Aorta (tissue), 5 donors: Measurements from ENCODE around the gene ZNF844. TPM values are rescaled to one million over a fixed set of nuclear protein-coding genes. Genes with fewer than 3 reads are reported as not detected.
"Not testable (repeated sequence)": the region's sequence is repeated elsewhere in the genome, so short reads cannot be mapped to it uniquely, and the experiment has no call there.

Experiments
- ATAC-seq: fragments of 200-7000 bp; cut with Tn5 transposase; one replicate; pipeline ENCODE4 v1.9.1; 2022; ENCODE audit warnings: moderate library complexity; ENCODE audit not compliant: low FRiP score
- DNase-seq, 2 donors: peaks; one replicate each; pipeline ENCODE4 v3.0.0-alpha.2; 2020
- H3K27ac ChIP-seq, 2 donors: one replicate each; pipeline ENCODE4 v1.5.1; 2013; ENCODE audit warnings: low read length in 2 of 2, mild to moderate bottlenecking in 2 of 2, moderate library complexity in 2 of 2, control low read depth in 1 of 2, inconsistent platforms in 1 of 2, low read depth in 1 of 2
- H3K27me3 ChIP-seq, 2 donors: one replicate each; pipeline ENCODE4 v1.6.1; 2013; ENCODE audit warnings: control low read depth in 1 of 2, low read length in 1 of 2, mild to moderate bottlenecking in 1 of 2, moderate library complexity in 1 of 2; ENCODE audit not compliant: insufficient read depth in 2 of 2, control insufficient read depth in 1 of 2
- H3K36me3 ChIP-seq, 2 donors: one replicate each; pipeline ENCODE4 v1.6.1; 2013; ENCODE audit warnings: control low read depth in 1 of 2, low read length in 1 of 2, mild to moderate bottlenecking in 1 of 2; ENCODE audit not compliant: insufficient read depth in 2 of 2, control insufficient read depth in 1 of 2
- H3K4me1 ChIP-seq, 2 donors: one replicate each; pipeline ENCODE4 v1.6.1; 2013; ENCODE audit warnings: low read length in 2 of 2, control low read depth in 1 of 2, mild to moderate bottlenecking in 1 of 2, moderate library complexity in 1 of 2; ENCODE audit not compliant: insufficient read depth in 2 of 2, control insufficient read depth in 1 of 2
- H3K4me3 ChIP-seq, 2 donors: one replicate each; pipeline ENCODE4 v1.5.1; 2013; ENCODE audit warnings: low read length in 2 of 2, control low read depth in 1 of 2, mild to moderate bottlenecking in 1 of 2
- H3K9me3 ChIP-seq: one replicate; pipeline ENCODE4 v1.6.1; 2013; ENCODE audit warnings: mild to moderate bottlenecking, low read length; ENCODE audit not compliant: control insufficient read depth
- WGBS, 2 donors: extraction: QIAGEN DNeasy Blood & Tissue Kit; methylation state at CpG; one replicate each; pipeline ENCODE4 v1.1.7; 2013; 5-methylcytosine and 5-hydroxymethylcytosine counted together
- intact Hi-C, 2 donors: fragments of 100-400 bp; cut with DNase I; formaldehyde crosslinking; loops; one replicate each; pipeline versions ENCODE4 v1.14.2 to v1.15.0; 2022
- polyA plus RNA-seq, 2 donors: library from polyadenylated mRNA; stranded (reverse); fragments of 200-250 nt; gene quantifications; one replicate each; pipeline ENCODE4 v1.2.3, GENCODE V29; 2013
- total RNA-seq, 2 donors: library from RNA; stranded (reverse); fragmentation: NEBNext Ultra II Directional; extraction: Animal tissue kit (Norgen Biotek cat#: 25700); gene quantifications; one replicate each; pipeline ENCODE4 v1.2.1, GENCODE V29; 2021
- donor health status: healthy with polysubstance abuse.
- donor health status: Bipolar disorder and iron deficiency.
- donor health status: DM: no; HTN: no; CAD: no.
- donor health status: DM: no; HTN: no; CAD: no.
- donor health status: DM: yes; HTN: yes; CAD: no.

The ZNF844 gene
- total and polyA plus RNA-seq, 4 donors = 2.3 to 14.3 (median 5.8) TPM

GRCh38 chr19:12043752-12044422 lies 20.6 kb upstream of the ZNF844 start:
- DNase-seq (no peak), ATAC-seq (no peak)
- 94 to 97% methylated on average over 5 of the region's 5 CpGs for WGBS, 2 donors
- no peak overlapping the region for H3K4me3 ChIP-seq
- intact Hi-C loops = no loop called here
- H3K36me3 ChIP-seq = no peaks in the 10 kb centered on the region
- no peaks in the 10 kb centered on the region for H3K4me1 ChIP-seq
- H3K9me3 ChIP-seq = peaks cover 3% of the 10 kb centered on the region
- H3K27me3 ChIP-seq = no peaks in the 10 kb centered on the region
- no peak overlapping the region for H3K27ac ChIP-seq

- intact Hi-C loops = no loop called here
- Histone ChIP-seq H3K4me3 (no peak overlapping the region), H3K4me1 (no peaks in the 10 kb centered on the region), H3K36me3 (no peaks in the 10 kb centered on the region), H3K27ac (no peak overlapping the region), H3K9me3 (peaks cover under 1% of the 10 kb centered on the region), H3K27me3 (no peaks in the 10 kb centered on the region)
- DNase-seq (no peak), ATAC-seq (no peak)
- WGBS, 2 donors = 97 to 98% methylated on average over 2 of the region's 2 CpGs
These were observed 16.7 kb upstream of the ZNF844 start for GRCh38 chr19:12047868-12048267.

DNA sequence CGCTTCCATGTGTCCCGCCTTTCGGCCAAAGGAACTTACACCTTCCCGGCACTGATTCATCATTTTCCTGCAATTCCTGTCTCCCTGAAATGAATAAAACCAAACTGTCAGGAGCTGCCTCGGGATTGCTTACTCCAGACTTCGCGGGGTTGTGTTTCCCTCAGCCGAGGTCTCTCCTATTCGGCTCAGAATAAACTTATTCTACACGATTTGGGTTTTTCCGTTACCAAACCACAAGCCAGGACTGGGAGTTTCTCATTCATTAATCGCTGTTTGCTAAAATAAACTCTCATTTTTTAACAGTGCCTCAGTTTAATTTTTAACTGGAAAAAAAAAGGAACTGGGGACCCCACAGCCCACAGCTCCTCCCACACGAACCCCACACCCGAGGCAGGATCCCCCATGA lies 12.4 kb upstream of the ZNF844 start:
- no peaks in the 10 kb centered on the region for H3K4me1 ChIP-seq
- H3K36me3 ChIP-seq = no peaks in the 10 kb centered on the region
- DNase-seq = no peak
- no peaks in the 10 kb centered on the region for H3K27me3 ChIP-seq
- H3K9me3 ChIP-seq = no peaks in the 10 kb centered on the region
- ATAC-seq = no peak
- 0 to 1% methylated on average over 14 of the region's 14 CpGs for WGBS, 2 donors
- H3K4me3 ChIP-seq = peak overlapping the region; percentile 49 to 55
- no peak overlapping the region for H3K27ac ChIP-seq
- intact Hi-C loops = loop anchor here in 1 of 2 donors (5.0 to 10.0 kb wide), 2 partner anchors 90 to 167 kb away; partner anchors contain the start of gene ZNF69

DNA sequence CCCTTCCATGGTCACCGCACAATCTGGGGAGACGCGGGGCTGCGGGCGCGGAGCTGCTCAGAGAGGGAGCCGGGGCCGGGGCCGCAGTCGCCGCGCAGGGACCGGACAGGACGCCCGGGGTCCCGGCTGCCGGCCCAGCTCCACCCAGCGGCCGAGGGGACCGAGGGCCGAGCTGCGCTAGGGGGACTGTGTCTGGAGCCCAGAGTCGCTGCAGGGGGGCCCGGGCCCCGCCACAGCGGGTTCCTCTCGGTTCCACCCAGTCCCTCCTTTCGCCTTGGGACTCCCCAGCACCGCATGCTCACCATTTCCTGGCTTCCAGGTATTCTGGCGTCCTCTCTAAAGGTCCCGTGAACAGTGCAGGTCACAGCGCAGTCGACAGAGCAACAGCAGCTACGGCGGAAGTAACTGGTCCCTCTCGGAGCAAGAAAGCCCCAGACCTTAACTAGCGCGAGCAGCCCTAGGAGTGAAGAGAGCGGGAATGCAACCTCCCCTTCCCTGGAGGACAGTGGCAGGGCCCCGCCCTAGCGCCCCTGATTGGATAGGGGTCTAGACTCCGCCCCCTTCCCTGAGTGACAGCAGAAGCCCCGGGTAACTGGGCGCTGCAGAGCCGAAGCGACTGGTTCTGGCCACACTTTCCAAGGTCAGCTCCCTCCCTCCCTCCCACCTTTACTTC lies 11.9 kb upstream of the ZNF844 start, which contains the start of gene ZNF878:
Gene ZNF878 (minus strand): TSS at position 465 of the 673 bp plus-strand sequence. CDS start 160 bp downstream, at position 305.
- Histone ChIP-seq H3K4me1 (no peaks in the 10 kb centered on the region), H3K9me3 (no peaks in the 10 kb centered on the region), H3K4me3 (peak within 1 kb of the TSS; percentile 49 to 55), H3K36me3 (no peaks in the 10 kb centered on the region), H3K27ac (peak within 1 kb of the TSS in 1 of 2 donors; percentile 75), H3K27me3 (no peaks in the 10 kb centered on the region)
- 0 to 1% methylated on average over 32 to 46 of the region's 46 CpGs for WGBS, 2 donors
- intact Hi-C loops = loop anchor here in 1 of 2 donors (5.0 to 10.0 kb wide), 2 partner anchors 90 to 168 kb away; partner anchors contain the start of gene ZNF69
- DNase-seq = peak; percentile 94 to 95
- peak; percentile 98 for ATAC-seq

GRCh38 chr19:12055784-12056183 lies 8.7 kb upstream of the ZNF844 start:
- H3K36me3 ChIP-seq = no peaks in the 10 kb centered on the region
- ATAC-seq (no peak), DNase-seq (no peak)
- H3K4me1 ChIP-seq = no peaks in the 10 kb centered on the region
- intact Hi-C loops = loop anchor here in 1 of 2 donors (10.0 kb wide), 1 partner anchor 171 kb away; the partner anchor contains the start of gene ZNF69
- H3K27ac ChIP-seq = no peak overlapping the region
- H3K4me3 ChIP-seq = no peak overlapping the region
- H3K27me3 ChIP-seq = no peaks in the 10 kb centered on the region
- no peaks in the 10 kb centered on the region for H3K9me3 ChIP-seq
- WGBS, 2 donors = 80 to 84% methylated on average over 5 of the region's 5 CpGs

DNA sequence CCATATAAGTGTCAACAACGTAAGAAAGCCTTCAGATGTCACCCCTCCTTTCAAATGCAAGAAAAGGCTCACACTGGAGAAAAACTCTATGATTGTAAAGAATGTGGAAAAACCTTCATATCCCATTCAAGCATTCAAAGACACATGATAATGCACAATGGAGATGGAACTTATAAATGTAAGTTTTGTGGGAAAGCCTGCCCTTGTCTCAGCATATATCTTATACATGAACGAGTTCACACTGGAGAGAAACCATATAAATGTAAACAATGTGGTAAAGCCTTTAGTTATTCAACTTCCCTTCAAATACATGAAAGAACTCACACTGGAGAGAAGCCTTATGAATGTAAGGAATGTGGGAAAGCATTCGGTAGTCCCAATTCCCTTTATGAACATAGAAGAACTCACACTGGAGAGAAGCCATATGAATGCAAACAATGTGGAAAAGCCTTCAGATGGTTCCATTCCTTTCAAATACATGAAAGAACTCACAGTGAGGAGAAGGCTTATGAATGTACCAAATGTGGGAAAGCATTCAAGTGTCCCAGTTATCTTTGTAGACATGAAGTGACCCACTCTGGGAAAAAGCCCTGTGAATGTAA lies 11.1 kb downstream of the ZNF844 start:
- Histone ChIP-seq H3K4me3 (peak overlapping the region in 1 of 2 donors; percentile 48), H3K9me3 (peaks cover 30% of the 10 kb centered on the region), H3K4me1 (no peaks in the 10 kb centered on the region), H3K27me3 (no peaks in the 10 kb centered on the region), H3K27ac (no peak overlapping the region), H3K36me3 (peaks cover 20 to 32% of the 10 kb centered on the region in 2 donors)
- DNase-seq (no peak), ATAC-seq (no peak)
- 89% methylated on average over 3 of the region's 3 CpGs for WGBS, 2 donors
- intact Hi-C loops = no loop called here

- peaks cover 32% of the 10 kb centered on the region for H3K9me3 ChIP-seq
- intact Hi-C loops, DNase-seq, H3K4me1 ChIP-seq, H3K27ac ChIP-seq, H3K27me3 ChIP-seq, ATAC-seq: not testable (repeated sequence)
- peaks cover 21 to 32% of the 10 kb centered on the region in 2 donors for H3K36me3 ChIP-seq
- peak overlapping the region in 1 of 2 donors; percentile 3 for H3K4me3 ChIP-seq
- WGBS, 2 donors = 96 to 98% methylated on average over 3 of the region's 3 CpGs
These were observed 11.8 kb downstream of the ZNF844 start for GRCh38 chr19:12076331-12076730.

- H3K9me3 ChIP-seq = peaks cover 31% of the 10 kb centered on the region
- peaks cover 21 to 32% of the 10 kb centered on the region in 2 donors for H3K36me3 ChIP-seq
- H3K4me1 ChIP-seq = no peaks in the 10 kb centered on the region
- DNase-seq = no peak
- intact Hi-C loops = no loop called here
- no peak overlapping the region for H3K27ac ChIP-seq
- no peak overlapping the region for H3K4me3 ChIP-seq
- ATAC-seq = no peak
- 79 to 100% methylated on average over 3 of the region's 3 CpGs for WGBS, 2 donors
- H3K27me3 ChIP-seq = no peaks in the 10 kb centered on the region
These were observed 12.8 kb downstream of the ZNF844 start for GRCh38 chr19:12077375-12077774.
